ENCODE results near the gene DNAH2.

DNAH2 gene

DNA sequence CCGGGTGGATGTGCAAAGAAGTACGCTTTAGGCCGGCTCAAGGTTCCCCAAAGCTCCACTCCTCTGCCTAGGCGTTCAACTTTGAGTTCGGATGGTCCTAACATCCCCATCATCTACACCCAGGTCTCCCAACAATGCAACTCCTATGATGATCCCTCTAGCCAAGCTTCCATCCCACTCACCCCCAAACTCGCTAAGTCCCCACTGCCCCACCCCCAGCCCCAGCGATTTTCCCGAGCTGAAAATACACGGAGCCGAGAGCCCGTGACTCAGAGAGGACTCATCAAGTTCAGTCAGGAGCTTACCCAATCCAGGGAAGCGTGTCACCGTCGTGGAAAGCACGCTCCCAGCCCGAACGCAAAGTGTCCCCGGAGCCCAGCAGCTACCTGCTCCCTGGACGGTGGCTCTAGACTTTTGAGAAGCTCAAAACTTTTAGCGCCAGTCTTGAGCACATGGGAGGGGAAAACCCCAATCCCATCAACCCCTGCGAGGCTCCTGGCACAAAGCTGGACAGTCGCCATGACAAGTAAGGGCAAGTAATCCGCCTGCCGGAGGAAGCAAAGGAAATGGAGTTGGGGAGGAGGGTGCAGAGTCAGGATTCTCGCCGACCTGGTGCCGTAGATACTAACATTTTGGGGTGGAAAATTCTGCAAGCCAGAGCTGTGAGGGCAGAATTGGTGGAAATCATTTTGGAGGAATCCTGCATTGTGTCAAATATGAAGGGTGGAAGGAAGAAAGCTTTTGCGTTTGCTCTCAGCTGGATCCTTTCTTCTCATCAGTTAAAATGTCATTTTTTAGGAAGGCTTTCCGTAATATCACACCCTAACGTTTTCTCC lies 30.3 kb upstream of the DNAH2 start, which contains the start of gene TP53 (continued):
- TF ChIP-seq, protein P1, sequence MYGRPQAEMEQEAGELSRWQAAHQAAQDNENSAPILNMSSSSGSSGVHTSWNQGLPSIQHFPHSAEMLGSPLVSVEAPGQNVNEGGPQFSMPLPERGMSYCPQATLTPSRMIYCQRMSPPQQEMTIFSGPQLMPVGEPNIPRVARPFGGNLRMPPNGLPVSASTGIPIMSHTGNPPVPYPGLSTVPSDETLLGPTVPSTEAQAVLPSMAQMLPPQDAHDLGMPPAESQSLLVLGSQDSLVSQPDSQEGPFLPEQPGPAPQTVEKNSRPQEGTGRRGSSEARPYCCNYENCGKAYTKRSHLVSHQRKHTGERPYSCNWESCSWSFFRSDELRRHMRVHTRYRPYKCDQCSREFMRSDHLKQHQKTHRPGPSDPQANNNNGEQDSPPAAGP (tag by site-specific recombination; IDR thresholded peaks at IDR 0.05) = no peak
- TF ChIP-seq ZNF830 (tag by site-specific recombination; IDR thresholded peaks at IDR 0.05; ENCODE audit: low read depth) (no peak), KLF9 (tag by site-specific recombination; IDR thresholded peaks at IDR 0.05; ENCODE audit: low read depth) (peak; percentile 60; the same call in 1 of the 2 replicates), SP2 (tag by site-specific recombination; IDR thresholded peaks at IDR 0.05) (peak; percentile 67), IKZF3 (tag by site-specific recombination; IDR thresholded peaks at IDR 0.05) (peak; percentile 87), ZNF292 (tag by site-specific recombination; IDR thresholded peaks at IDR 0.05; ENCODE audit: borderline replicate concordance, low read depth) (no peak), ZNF132 (tag by site-specific recombination; IDR thresholded peaks at IDR 0.05; ENCODE audit: borderline replicate concordance) (no peak), ZNF639 (tag by site-specific recombination; IDR thresholded peaks at IDR 0.05) (peak; percentile 62), ZNF654 (tag by site-specific recombination; IDR thresholded peaks at IDR 0.05; ENCODE audit: low read depth) (no peak; the same call in 1 of the 2 replicates), ZNF426 (tag by site-specific recombination; IDR thresholded peaks at IDR 0.05) (no peak), ZNF837 (tag by site-specific recombination; IDR thresholded peaks at IDR 0.05) (no peak), ZNF600 (tag by site-specific recombination; IDR thresholded peaks at IDR 0.05) (peak; percentile 76), KLF16 (tag by site-specific recombination; IDR thresholded peaks at IDR 0.05) (peak; percentile 92), ZNF624 (tag by site-specific recombination; IDR thresholded peaks at IDR 0.05) (no peak), PRDM4 (tag by site-specific recombination; IDR thresholded peaks at IDR 0.05) (peak; percentile 82), OVOL3 (tag by site-specific recombination; IDR thresholded peaks at IDR 0.05) (no peak), ZNF223 (tag by site-specific recombination; IDR thresholded peaks at IDR 0.05) (no peak), ZNF211 (tag by site-specific recombination; IDR thresholded peaks at IDR 0.05; ENCODE audit: low read depth) (no peak), ZNF501 (tag by site-specific recombination; IDR thresholded peaks at IDR 0.05) (peak; percentile 20; the same call in 1 of the 2 replicates), ZNF157 (tag by site-specific recombination; IDR thresholded peaks at IDR 0.05) (no peak), ZNF2 (tag by site-specific recombination; IDR thresholded peaks at IDR 0.05) (0 out of 2 replicates have a peak, but pooled peaks have one; percentile 22), ZNF549 (tag by site-specific recombination; IDR thresholded peaks at IDR 0.05) (no peak), ZNF518A (tag by site-specific recombination; conservative IDR thresholded peaks at IDR 0.05; ENCODE audit: low read depth) (no peak), ZNF530 (tag by site-specific recombination; IDR thresholded peaks at IDR 0.05; ENCODE audit: low read depth) (no peak), ZNF202 (tag by site-specific recombination; IDR thresholded peaks at IDR 0.05; ENCODE audit: borderline replicate concordance) (no peak), KLF7 (tag by site-specific recombination; IDR thresholded peaks at IDR 0.05; ENCODE audit: borderline replicate concordance) (0 out of 2 replicates have a peak, but pooled peaks have one; percentile 67)
- TF ChIP-seq, protein P2, sequence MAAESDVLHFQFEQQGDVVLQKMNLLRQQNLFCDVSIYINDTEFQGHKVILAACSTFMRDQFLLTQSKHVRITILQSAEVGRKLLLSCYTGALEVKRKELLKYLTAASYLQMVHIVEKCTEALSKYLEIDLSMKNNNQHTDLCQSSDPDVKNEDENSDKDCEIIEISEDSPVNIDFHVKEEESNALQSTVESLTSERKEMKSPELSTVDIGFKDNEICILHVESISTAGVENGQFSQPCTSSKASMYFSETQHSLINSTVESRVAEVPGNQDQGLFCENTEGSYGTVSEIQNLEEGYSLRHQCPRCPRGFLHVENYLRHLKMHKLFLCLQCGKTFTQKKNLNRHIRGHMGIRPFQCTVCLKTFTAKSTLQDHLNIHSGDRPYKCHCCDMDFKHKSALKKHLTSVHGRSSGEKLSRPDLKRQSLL (tag by site-specific recombination; IDR thresholded peaks at IDR 0.05) = peak; percentile 90

Measured in HEK293 (cell line).